Ovary (tissue), 3 donors: ENCODE results near the gene SRRM2.

Source experiments
- CTCF ChIP-seq, 3 donors: fragments of 450-650 bp in 2 of 3; fragments of 200-600 bp in 1 of 3; IDR thresholded peaks; one replicate each; pipeline versions ENCODE4 v1.5.1 to v1.8.0; 2016 to 2022; ENCODE audit warnings: antibody characterized with exemption in 3 of 3, mild to moderate bottlenecking in 1 of 3
- EP300 ChIP-seq: sonication (generic); formaldehyde crosslinking; IDR thresholded peaks from one replicate; pipeline ENCODE4 v1.6.1; 2017; ENCODE audit warnings: antibody characterized with exemption
- POLR2A ChIP-seq: fragments of 450-650 bp; IDR thresholded peaks from one replicate; pipeline ENCODE4 v1.6.1; 2017; ENCODE audit warnings: antibody characterized with exemption, mild to moderate bottlenecking, moderate library complexity
- donor health status: DM: no; HTN: no; CAD: no.

GRCh38 chr16:2755158-2755557 is 2.7 kb downstream of the SRRM2 start:
- TF ChIP-seq POLR2A (no peak), CTCF (IDR thresholded peaks at IDR 0.05) (no peak), EP300 (no peak)
